ENCODE measurements around the gene DYNLT5. TPM values are rescaled to one million over a fixed set of nuclear protein-coding genes. Genes with fewer than 3 reads are reported as not detected.

The DYNLT5 gene
- polyA plus RNA-seq, 3 donors, result 0.08 to 0.54 (median 0.28) TPM

GRCh38 chr1:66730462-66730861 lies 21.8 kb upstream of the DYNLT5 start:
- no peaks in the 10 kb centered on the region for H3K9me3 Mint-ChIP-seq
- 69% methylated on average over 2 of the region's 2 CpGs for WGBS (ENCODE audit: insufficient coverage)
- no peak overlapping the region for H3K9ac ChIP-seq (ENCODE audit: insufficient read depth, low read length, poor library complexity, severe bottlenecking)
- peaks cover 0 to 2% (median 2%) of the 10 kb centered on the region in 3 donors for H3K27me3 Mint-ChIP-seq (ENCODE audit: low read depth in 3 of 3)
- H3K4me1 ChIP-seq (ENCODE audit: control insufficient read depth in 1 of 2, insufficient read depth in 2 of 2, low read length in 2 of 2), result peaks cover 12 to 21% of the 10 kb centered on the region in 2 donors
- no peaks in the 10 kb centered on the region for H3K36me3 ChIP-seq (replicated peaks in 1 of 2; ENCODE audit: control insufficient read depth in 1 of 2, insufficient read depth in 2 of 2, low read length in 2 of 2)
- H3K79me2 ChIP-seq (ENCODE audit: insufficient read depth, low read length), result no peaks in the 10 kb centered on the region
- no peaks in the 10 kb centered on the region for H4K20me1 ChIP-seq (ENCODE audit: insufficient read depth, low read length)
- H3K4me1 Mint-ChIP-seq, result peaks cover 30% of the 10 kb centered on the region
- no peak overlapping the region for H3K4me2 ChIP-seq (replicated peaks; ENCODE audit: extremely low read depth, low read length, poor library complexity, severe bottlenecking)
- no peaks in the 10 kb centered on the region for H3K27me3 ChIP-seq (ENCODE audit: control insufficient read depth in 2 of 2, insufficient read depth in 2 of 2, low read length in 2 of 2)
- peak overlapping the region; percentile 15 for H2AFZ ChIP-seq (ENCODE audit: insufficient read depth, low read depth, low read length, poor library complexity, severe bottlenecking)
- no peaks in the 10 kb centered on the region for H3K36me3 Mint-ChIP-seq
- H3K4me3 ChIP-seq (replicated peaks in 1 of 3; ENCODE audit: low read depth in 2 of 3, low read length in 3 of 3), result no peak overlapping the region
- H3K27ac Mint-ChIP-seq, result peak overlapping the region in 4 of 7 donors; percentile 10 to 33 (median 26)
- intact Hi-C loops (cut with micrococcal nuclease), result loop anchor here in 1 of 2 donors (5.0 kb wide), 1 partner anchor 333 kb away; no protein-coding TSS in a partner anchor
- no peaks in the 10 kb centered on the region for H3K9me3 ChIP-seq (replicated peaks in 1 of 2; ENCODE audit: control insufficient read depth in 1 of 2, insufficient read depth in 1 of 2, low read length in 2 of 2)
- H3K4me3 Mint-ChIP-seq, result no peak overlapping the region
- H3K27ac ChIP-seq (ENCODE audit: low read depth in 1 of 2, low read length in 2 of 2), result no peak overlapping the region
- TF ChIP-seq CTCF (IDR thresholded peaks at IDR 0.05), result no peak
- DNase-seq, result no peak

- H3K4me3 ChIP-seq (replicated peaks in 1 of 3; ENCODE audit: low read depth in 2 of 3, low read length in 3 of 3), result no peak overlapping the region
- no peaks in the 10 kb centered on the region for H3K9me3 ChIP-seq (replicated peaks in 1 of 2; ENCODE audit: control insufficient read depth in 1 of 2, insufficient read depth in 1 of 2, low read length in 2 of 2)
- no peaks in the 10 kb centered on the region for H3K79me2 ChIP-seq (ENCODE audit: insufficient read depth, low read length)
- TF ChIP-seq CTCF (IDR thresholded peaks at IDR 0.05), result no peak
- H3K9ac ChIP-seq (ENCODE audit: insufficient read depth, low read length, poor library complexity, severe bottlenecking), result no peak overlapping the region
- DNase-seq, result peak in 1 of 3 donors; percentile 44
- no peak overlapping the region for H3K4me2 ChIP-seq (replicated peaks; ENCODE audit: extremely low read depth, low read length, poor library complexity, severe bottlenecking)
- Mint-ChIP-seq H3K27me3 (ENCODE audit: low read depth in 3 of 3) (peaks cover 0 to 2% (median 2%) of the 10 kb centered on the region in 3 donors), H3K4me3 (no peak overlapping the region), H3K27ac (peak overlapping the region in 2 of 7 donors; percentile 56 to 68), H3K9me3 (no peaks in the 10 kb centered on the region), H3K4me1 (peaks cover 26% of the 10 kb centered on the region), H3K36me3 (no peaks in the 10 kb centered on the region)
- WGBS (ENCODE audit: insufficient coverage), result 65% methylated on average over 4 of the region's 4 CpGs
- no peak overlapping the region for H2AFZ ChIP-seq (ENCODE audit: insufficient read depth, low read depth, low read length, poor library complexity, severe bottlenecking)
- peaks cover 12 to 17% of the 10 kb centered on the region in 2 donors for H3K4me1 ChIP-seq (ENCODE audit: control insufficient read depth in 1 of 2, insufficient read depth in 2 of 2, low read length in 2 of 2)
- no peaks in the 10 kb centered on the region for H3K27me3 ChIP-seq (ENCODE audit: control insufficient read depth in 2 of 2, insufficient read depth in 2 of 2, low read length in 2 of 2)
- H4K20me1 ChIP-seq (ENCODE audit: insufficient read depth, low read length), result no peaks in the 10 kb centered on the region
- intact Hi-C loops (cut with micrococcal nuclease), result loop anchor here in 1 of 2 donors (5.0 kb wide), 1 partner anchor 334 kb away; no protein-coding TSS in a partner anchor
- no peaks in the 10 kb centered on the region for H3K36me3 ChIP-seq (replicated peaks in 1 of 2; ENCODE audit: control insufficient read depth in 1 of 2, insufficient read depth in 2 of 2, low read length in 2 of 2)
- H3K27ac ChIP-seq (ENCODE audit: low read depth in 1 of 2, low read length in 2 of 2), result peak overlapping the region in 1 of 2 donors; percentile 69
Measured at GRCh38 chr1:66731170-66731865, 20.9 kb upstream of the DYNLT5 start.

All from CD14-positive monocyte (primary cell).